Endodermal cell (in vitro differentiated cells): Measurements from ENCODE around the gene CEMP1. TPM values are rescaled to one million over a fixed set of nuclear protein-coding genes. Genes with fewer than 3 reads are reported as not detected.
"Not testable (repeated sequence)": the region's sequence is repeated elsewhere in the genome, so short reads cannot be mapped to it uniquely, and the experiment has no call there.

ENCODE experiments used
- DNase-seq: peaks from one replicate; pipeline ENCODE4 v3.0.0-alpha.2; 2017
- H3K27ac ChIP-seq: 2 replicates; pipeline ENCODE4 v1.5.1; 2013; ENCODE audit warnings: mild to moderate bottlenecking, low read depth, low read length, moderate library complexity
- H3K27me3 ChIP-seq: 2 replicates; pipeline ENCODE4 v1.6.1; 2013; ENCODE audit warnings: mild to moderate bottlenecking, low read length, moderate library complexity; ENCODE audit not compliant: insufficient read depth, control insufficient read depth, poor library complexity, severe bottlenecking
- H3K36me3 ChIP-seq: 2 replicates; pipeline ENCODE4 v1.7.0; 2013; ENCODE audit warnings: mild to moderate bottlenecking, low read length, moderate library complexity; ENCODE audit not compliant: control insufficient read depth, insufficient read depth
- H3K4me1 ChIP-seq: one replicate; pipeline ENCODE4 v1.7.0; 2013; ENCODE audit warnings: low read length; ENCODE audit not compliant: control insufficient read depth, insufficient read depth
- H3K4me3 ChIP-seq: 2 replicates; pipeline ENCODE4 v1.5.1; 2013; ENCODE audit warnings: mild to moderate bottlenecking, low read length, moderate library complexity
- H3K9ac ChIP-seq: 2 replicates; pipeline ENCODE4 v1.6.1; 2013; ENCODE audit warnings: mild to moderate bottlenecking, low read length, moderate library complexity; ENCODE audit not compliant: poor library complexity, severe bottlenecking; ENCODE audit errors: extremely low read depth
- H3K9me3 ChIP-seq: 2 replicates; pipeline ENCODE4 v1.6.1; 2013; ENCODE audit warnings: mild to moderate bottlenecking, low read length, moderate library complexity; ENCODE audit not compliant: control insufficient read depth
- H3K27ac Mint-ChIP-seq: 2 replicates; pipeline ENCODE4 v1.8.0; 2020; ENCODE audit warnings: mixed read lengths
- H3K27me3 Mint-ChIP-seq: 2 replicates; pipeline ENCODE4 v1.8.0; 2021; ENCODE audit warnings: mild to moderate bottlenecking, mixed read lengths; ENCODE audit not compliant: insufficient read depth
- H3K36me3 Mint-ChIP-seq: 2 replicates; pipeline ENCODE4 v1.8.0; 2020; ENCODE audit warnings: low read depth, mixed read lengths
- H3K4me1 Mint-ChIP-seq: 2 replicates; pipeline ENCODE4 v1.8.0; 2020; ENCODE audit warnings: mixed read lengths
- H3K4me3 Mint-ChIP-seq: 2 replicates; pipeline ENCODE4 v1.8.0; 2020; ENCODE audit warnings: mild to moderate bottlenecking, moderate library complexity, mixed read lengths
- H3K9me3 Mint-ChIP-seq: 2 replicates; pipeline ENCODE4 v1.8.0; 2020; ENCODE audit warnings: mild to moderate bottlenecking, mixed read lengths
- WGBS, 2 experiments: methylation state at CpG; one replicate each; pipeline versions ENCODE4 v1.1.5 to v1.1.7; 2013; ENCODE audit warnings: missing lambda C conversion rate in 2 of 2, mixed read lengths in 1 of 2; ENCODE audit not compliant: insufficient coverage in 1 of 2, insufficient read length in 1 of 2; 5-methylcytosine and 5-hydroxymethylcytosine counted together
- long read RNA-seq, 4 experiments: library from polyadenylated mRNA in 2 of 4; library from RNA in 1 of 4; library from capped mRNA in 1 of 4; stranded (forward) in 3 of 4; unstranded in 1 of 4; transcript quantifications; one replicate each; pipeline ENCODE4 v2.0.0, GENCODE V29; 2020 to 2021; ENCODE audit warnings: inconsistent platforms in 1 of 4
- polyA plus RNA-seq, 2 experiments: library from polyadenylated mRNA; stranded (reverse); fragments of 50-300 nt; gene quantifications; one replicate each; pipeline ENCODE4 v1.2.3, GENCODE V29; 2013
- total RNA-seq, 2 donors: library from RNA; stranded (reverse); fragmentation: NEBNext Ultra II Directional in 1 of 2; extraction: Animal tissue kit (Norgen Biotek cat#: 25700) in 1 of 2; gene quantifications; 2 replicates in 1 of 2; 3 replicates in 1 of 2; pipeline ENCODE4 v1.2.1, GENCODE V29; 2021
- TF ChIP-seq, protein P1 (sequence below): fragments of 200-600 bp; sonication (generic); conservative IDR thresholded peaks from 2 replicates; pipeline ENCODE4 v1.5.0; 2021; ENCODE audit warnings: antibody characterized with exemption, mild to moderate bottlenecking

The CEMP1 gene, protein sequence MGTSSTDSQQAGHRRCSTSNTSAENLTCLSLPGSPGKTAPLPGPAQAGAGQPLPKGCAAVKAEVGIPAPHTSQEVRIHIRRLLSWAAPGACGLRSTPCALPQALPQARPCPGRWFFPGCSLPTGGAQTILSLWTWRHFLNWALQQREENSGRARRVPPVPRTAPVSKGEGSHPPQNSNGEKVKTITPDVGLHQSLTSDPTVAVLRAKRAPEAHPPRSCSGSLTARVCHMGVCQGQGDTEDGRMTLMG
- under 1 TPM in 1 of 2 donors, not detected in 1; 0.24 TPM for total RNA-seq
- not detected for polyA plus RNA-seq (2013, experiment 1 of 2)
- not detected for polyA plus RNA-seq (2013, experiment 2 of 2)
- long read RNA-seq, experiment 1, result 0 reads
- long read RNA-seq, experiment 2, result 0 reads
- long read RNA-seq, experiment 3, result 0 reads
- long read RNA-seq, experiment 4, result 0 reads

- Histone ChIP-seq H3K27ac (peak within 1 kb of the TSS; percentile 38), H3K4me1 (no peaks in the 10 kb centered on the region), H3K9me3 (no peaks in the 10 kb centered on the region), H3K4me3 (peak within 1 kb of the TSS; percentile 80), H3K9ac (peak within 1 kb of the TSS; percentile 74), H3K36me3 (peaks cover 26% of the 10 kb centered on the region), H3K27me3 (no peaks in the 10 kb centered on the region)
- 20 to 100% methylated on average over 1 to 11 of the region's 11 CpGs for WGBS, 2 experiments
- peaks cover 11% of the 10 kb centered on the region for H3K27me3 Mint-ChIP-seq
- H3K4me3 Mint-ChIP-seq, result peak within 1 kb of the TSS; percentile 78
- peak within 1 kb of the TSS; percentile 98 for H3K27ac Mint-ChIP-seq
- DNase-seq, result no peak
- H3K36me3 Mint-ChIP-seq, result peaks cover 6% of the 10 kb centered on the region
- no peaks in the 10 kb centered on the region for H3K4me1 Mint-ChIP-seq
- TF ChIP-seq, protein P1, sequence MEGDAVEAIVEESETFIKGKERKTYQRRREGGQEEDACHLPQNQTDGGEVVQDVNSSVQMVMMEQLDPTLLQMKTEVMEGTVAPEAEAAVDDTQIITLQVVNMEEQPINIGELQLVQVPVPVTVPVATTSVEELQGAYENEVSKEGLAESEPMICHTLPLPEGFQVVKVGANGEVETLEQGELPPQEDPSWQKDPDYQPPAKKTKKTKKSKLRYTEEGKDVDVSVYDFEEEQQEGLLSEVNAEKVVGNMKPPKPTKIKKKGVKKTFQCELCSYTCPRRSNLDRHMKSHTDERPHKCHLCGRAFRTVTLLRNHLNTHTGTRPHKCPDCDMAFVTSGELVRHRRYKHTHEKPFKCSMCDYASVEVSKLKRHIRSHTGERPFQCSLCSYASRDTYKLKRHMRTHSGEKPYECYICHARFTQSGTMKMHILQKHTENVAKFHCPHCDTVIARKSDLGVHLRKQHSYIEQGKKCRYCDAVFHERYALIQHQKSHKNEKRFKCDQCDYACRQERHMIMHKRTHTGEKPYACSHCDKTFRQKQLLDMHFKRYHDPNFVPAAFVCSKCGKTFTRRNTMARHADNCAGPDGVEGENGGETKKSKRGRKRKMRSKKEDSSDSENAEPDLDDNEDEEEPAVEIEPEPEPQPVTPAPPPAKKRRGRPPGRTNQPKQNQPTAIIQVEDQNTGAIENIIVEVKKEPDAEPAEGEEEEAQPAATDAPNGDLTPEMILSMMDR, result no peak
- H3K9me3 Mint-ChIP-seq, result no peaks in the 10 kb centered on the region
Measured at GRCh38 chr16:2531371-2531695, at the start of gene CEMP1. Gene CEMP1, minus strand, starts transcription at chr16:2531408. Its CDS starts 335 bp downstream, at chr16:2531073.

DNA sequence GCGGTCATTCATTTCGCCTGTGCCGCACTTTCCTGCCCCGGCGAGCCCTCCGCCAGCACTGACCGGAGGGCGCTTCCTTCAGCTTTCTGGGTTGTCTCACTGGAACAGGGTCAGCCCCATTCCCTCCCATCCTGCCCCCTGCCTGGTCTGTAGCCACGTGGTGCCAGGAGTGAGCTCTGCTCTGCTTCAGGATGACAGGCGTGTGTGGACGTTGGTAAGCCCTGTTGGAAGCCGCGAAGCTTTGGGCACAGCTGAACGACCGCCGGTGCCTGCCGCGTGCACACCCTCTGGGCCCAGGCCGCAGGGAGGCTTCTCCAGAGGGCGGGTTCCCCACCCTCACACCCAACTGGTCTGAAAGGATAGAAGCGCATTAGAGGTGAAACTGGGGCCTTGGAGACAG, 49.6 kb upstream of the CEMP1 start:
- H3K4me1 Mint-ChIP-seq, H3K27ac ChIP-seq, H3K36me3 Mint-ChIP-seq, H3K27ac Mint-ChIP-seq, DNase-seq, H3K9me3 ChIP-seq, H3K27me3 Mint-ChIP-seq, H3K4me3 ChIP-seq, H3K9me3 Mint-ChIP-seq, H3K9ac ChIP-seq, H3K36me3 ChIP-seq, H3K27me3 ChIP-seq, H3K4me1 ChIP-seq, H3K4me3 Mint-ChIP-seq: not testable (repeated sequence)
- no CpG with 5 or more reads among the region's 21 CpGs for WGBS, 2 experiments

DNA sequence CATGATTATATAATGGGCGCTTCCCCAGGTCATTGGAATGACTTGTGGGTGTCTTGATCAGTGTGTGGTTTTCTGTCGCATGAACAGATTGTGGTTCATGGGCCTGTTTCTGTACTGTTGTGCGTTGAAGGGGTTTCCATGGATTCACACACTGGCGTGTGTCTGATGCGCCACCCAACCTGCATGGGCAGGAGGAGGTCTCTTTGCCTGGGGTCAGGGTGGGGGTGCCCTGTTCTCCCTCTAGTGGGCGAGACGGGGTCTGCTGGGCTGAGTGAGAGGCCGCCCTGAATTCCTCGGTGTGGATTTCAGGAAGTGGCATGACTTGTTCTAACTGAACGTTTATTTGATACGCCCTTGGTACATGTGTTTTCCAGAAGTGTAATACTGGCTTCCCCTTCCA, 48.9 kb upstream of the CEMP1 start:
- H3K9me3 ChIP-seq, H3K4me3 ChIP-seq, H3K27ac ChIP-seq, H3K4me1 Mint-ChIP-seq, H3K36me3 Mint-ChIP-seq, H3K4me3 Mint-ChIP-seq, H3K4me1 ChIP-seq, H3K27me3 ChIP-seq, H3K36me3 ChIP-seq, H3K27me3 Mint-ChIP-seq, H3K9me3 Mint-ChIP-seq, H3K9ac ChIP-seq, H3K27ac Mint-ChIP-seq: not testable (repeated sequence)
- no CpG with 5 or more reads among the region's 11 CpGs for WGBS, 2 experiments
- TF ChIP-seq, protein P1, result peak; percentile 54
- DNase-seq, result peak; percentile 74

DNA sequence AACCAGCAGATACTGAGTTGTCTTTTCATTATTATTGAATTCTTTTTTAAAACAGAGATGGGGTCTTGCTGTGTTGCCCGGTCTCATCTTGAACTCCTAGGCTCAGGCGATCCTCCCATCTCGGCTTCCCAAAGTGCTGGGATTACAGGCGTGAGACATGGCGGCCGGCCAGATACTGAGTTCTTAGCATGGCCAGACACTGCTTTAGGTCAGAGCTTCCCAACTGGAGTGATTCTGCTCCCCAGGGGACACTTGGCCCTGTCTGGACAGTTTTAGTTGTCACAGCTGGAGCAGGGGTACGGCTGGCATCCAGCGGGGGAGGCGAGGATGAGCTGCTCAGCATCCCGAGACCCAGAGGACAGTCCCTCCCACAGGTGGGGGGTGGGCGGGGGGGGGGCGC, 47.7 kb upstream of the CEMP1 start:
- H3K27ac Mint-ChIP-seq, H3K4me1 Mint-ChIP-seq, H3K36me3 ChIP-seq, H3K27me3 ChIP-seq, DNase-seq, H3K4me3 ChIP-seq, H3K36me3 Mint-ChIP-seq, H3K9ac ChIP-seq, H3K9me3 Mint-ChIP-seq, H3K9me3 ChIP-seq, H3K4me1 ChIP-seq, H3K27me3 Mint-ChIP-seq, H3K27ac ChIP-seq, H3K4me3 Mint-ChIP-seq: not testable (repeated sequence)
- WGBS, 2 experiments, result no CpG with 5 or more reads among the region's 12 CpGs

DNA sequence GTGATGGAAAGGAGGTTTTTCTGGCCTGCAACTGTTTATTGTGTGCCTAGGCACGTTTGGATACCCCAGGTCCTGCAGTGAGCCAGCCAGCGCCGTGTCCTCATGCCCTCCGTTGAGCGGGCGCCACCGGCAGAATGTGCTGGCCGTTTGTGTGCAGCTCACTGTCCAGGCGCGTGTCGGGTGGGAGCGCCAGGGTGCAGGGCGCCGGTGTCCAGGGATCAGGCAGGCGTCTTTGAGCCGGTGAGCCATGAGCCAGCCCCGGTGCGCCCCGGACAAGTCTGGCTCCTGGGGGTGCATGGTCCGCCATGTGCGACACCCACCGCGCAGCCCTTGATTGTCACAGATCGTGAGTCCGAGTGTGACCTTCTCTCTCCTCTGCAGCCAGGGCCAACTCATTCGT, 45.8 kb upstream of the CEMP1 start:
- not testable (repeated sequence) for H3K27me3 ChIP-seq, H3K4me3 ChIP-seq, DNase-seq, H3K36me3 Mint-ChIP-seq, H3K4me1 ChIP-seq, H3K36me3 ChIP-seq, H3K27me3 Mint-ChIP-seq, H3K9me3 Mint-ChIP-seq, H3K4me1 Mint-ChIP-seq, H3K9ac ChIP-seq, H3K9me3 ChIP-seq, H3K4me3 Mint-ChIP-seq, H3K27ac ChIP-seq, H3K27ac Mint-ChIP-seq
- 83% methylated on average over 1 of the region's 26 CpGs; no CpG with 5 or more reads in 1 of the 2 experiments for WGBS, 2 experiments

DNA sequence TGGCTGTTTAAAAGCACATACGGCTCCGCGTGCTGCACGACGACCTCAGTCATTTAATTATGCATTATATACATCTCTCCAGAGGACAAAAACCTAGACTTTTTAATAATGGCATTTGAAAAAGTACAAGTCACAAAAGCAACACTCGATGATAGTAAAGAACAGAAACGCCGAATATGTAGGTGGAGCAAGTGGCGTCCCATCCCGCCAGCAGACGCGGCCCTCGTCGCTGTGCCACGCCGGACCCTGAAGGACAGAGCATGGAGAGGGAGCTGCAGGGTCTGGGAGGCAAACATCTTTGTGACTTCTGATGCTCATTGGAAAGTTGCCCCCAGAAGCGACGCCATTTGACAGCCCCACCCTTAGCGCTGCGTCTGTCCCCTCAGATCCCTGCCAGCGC, 44.6 kb upstream of the CEMP1 start:
- not testable (repeated sequence) for H3K27ac Mint-ChIP-seq, H3K27ac ChIP-seq, H3K36me3 ChIP-seq, H3K4me3 ChIP-seq, H3K9ac ChIP-seq, H3K9me3 ChIP-seq, H3K4me1 ChIP-seq, H3K4me3 Mint-ChIP-seq, H3K9me3 Mint-ChIP-seq, H3K27me3 Mint-ChIP-seq, H3K36me3 Mint-ChIP-seq, DNase-seq, H3K27me3 ChIP-seq, H3K4me1 Mint-ChIP-seq
- WGBS, 2 experiments, result 97% methylated on average over 9 of the region's 21 CpGs; no CpG with 5 or more reads in 1 of the 2 experiments
